ENCODE results near the gene EPHA8.

Gene EPHA8

GRCh38 chr1:22586356-22587130 lies 23.3 kb downstream of the EPHA8 start:
- TF ChIP-seq EZH2 (optimal IDR thresholded peaks at IDR 0.05; ENCODE audit: low read depth, low read length) (no peak), EZH2phosphoT487 (IDR thresholded peaks at IDR 0.05; ENCODE audit: low read length) (no peak), CTCF (IDR thresholded peaks at IDR 0.05; ENCODE audit: low read length) (no peak)
- no peaks in the 10 kb centered on the region for H3K9me2 ChIP-seq (replicated peaks; ENCODE audit: insufficient read depth, low read length)

GRCh38 chr1:22587247-22587646 lies 24.0 kb downstream of the EPHA8 start:
- Histone ChIP-seq H3K4me3 (ENCODE audit: low read length) (no peak overlapping the region), H3K36me3 (replicated peaks; ENCODE audit: insufficient read depth, low read length) (no peaks in the 10 kb centered on the region), H3K79me2 (ENCODE audit: low read length) (no peaks in the 10 kb centered on the region), H2AFZ (ENCODE audit: low read length) (no peak overlapping the region), H3K27me3 (replicated peaks; ENCODE audit: insufficient read depth, low read length) (peaks cover 98% of the 10 kb centered on the region), H3K4me2 (ENCODE audit: low read depth, low read length) (no peak overlapping the region), H3K9me3 (replicated peaks; ENCODE audit: insufficient read depth, low read length) (no peaks in the 10 kb centered on the region), H3K9me2 (replicated peaks; ENCODE audit: insufficient read depth, low read length) (no peaks in the 10 kb centered on the region), H3K9ac (ENCODE audit: low read length) (no peak overlapping the region), H3K4me1 (ENCODE audit: low read length) (no peaks in the 10 kb centered on the region), H4K20me1 (ENCODE audit: insufficient read depth, low read length) (no peaks in the 10 kb centered on the region), H3F3A (ENCODE audit: insufficient read depth, low read length) (no peaks in the 10 kb centered on the region), H3K27ac (ENCODE audit: low read length) (no peak overlapping the region)
- TF ChIP-seq CTCF (IDR thresholded peaks at IDR 0.05; ENCODE audit: low read length) (no peak), EZH2phosphoT487 (IDR thresholded peaks at IDR 0.05; ENCODE audit: low read length) (no peak), EZH2 (optimal IDR thresholded peaks at IDR 0.05; ENCODE audit: low read depth, low read length) (no peak)
- DNase-seq, result no peak

More at GRCh38 chr1:22586356-22587130, 23.3 kb downstream of the EPHA8 start:
- Histone ChIP-seq H3K4me1 (ENCODE audit: low read length) (no peaks in the 10 kb centered on the region), H2AFZ (ENCODE audit: low read length) (no peak overlapping the region), H4K20me1 (ENCODE audit: insufficient read depth, low read length) (no peaks in the 10 kb centered on the region), H3F3A (ENCODE audit: insufficient read depth, low read length) (no peaks in the 10 kb centered on the region), H3K79me2 (ENCODE audit: low read length) (no peaks in the 10 kb centered on the region), H3K27ac (ENCODE audit: low read length) (no peak overlapping the region), H3K36me3 (replicated peaks; ENCODE audit: insufficient read depth, low read length) (no peaks in the 10 kb centered on the region), H3K27me3 (replicated peaks; ENCODE audit: insufficient read depth, low read length) (peaks cover 98% of the 10 kb centered on the region), H3K9ac (ENCODE audit: low read length) (no peak overlapping the region), H3K4me2 (ENCODE audit: low read depth, low read length) (no peak overlapping the region), H3K4me3 (ENCODE audit: low read length) (no peak overlapping the region), H3K9me3 (replicated peaks; ENCODE audit: insufficient read depth, low read length) (no peaks in the 10 kb centered on the region)
- DNase-seq, result no peak

- Histone ChIP-seq H2AFZ (ENCODE audit: low read length) (no peak overlapping the region), H3K9me3 (replicated peaks; ENCODE audit: insufficient read depth, low read length) (no peaks in the 10 kb centered on the region), H3K36me3 (replicated peaks; ENCODE audit: insufficient read depth, low read length) (no peaks in the 10 kb centered on the region), H3K4me3 (ENCODE audit: low read length) (no peak overlapping the region), H3K9me2 (replicated peaks; ENCODE audit: insufficient read depth, low read length) (no peaks in the 10 kb centered on the region), H3K79me2 (ENCODE audit: low read length) (no peaks in the 10 kb centered on the region), H4K20me1 (ENCODE audit: insufficient read depth, low read length) (no peaks in the 10 kb centered on the region), H3K9ac (ENCODE audit: low read length) (no peak overlapping the region), H3K27ac (ENCODE audit: low read length) (no peak overlapping the region), H3K27me3 (replicated peaks; ENCODE audit: insufficient read depth, low read length) (peaks cover 96% of the 10 kb centered on the region), H3F3A (ENCODE audit: insufficient read depth, low read length) (no peaks in the 10 kb centered on the region), H3K4me2 (ENCODE audit: low read depth, low read length) (no peak overlapping the region), H3K4me1 (ENCODE audit: low read length) (no peaks in the 10 kb centered on the region)
- no peak for DNase-seq
- TF ChIP-seq EZH2 (optimal IDR thresholded peaks at IDR 0.05; ENCODE audit: low read depth, low read length), result no peak
- peak; percentile 48; the same call in 1 of the 2 replicates for TF ChIP-seq EZH2phosphoT487 (IDR thresholded peaks at IDR 0.05; ENCODE audit: low read length)
Measured at GRCh38 chr1:22588899-22589422, 25.7 kb downstream of the EPHA8 start.

- peaks cover 94% of the 10 kb centered on the region for H3K27me3 ChIP-seq (replicated peaks; ENCODE audit: insufficient read depth, low read length)
- no peak for DNase-seq
- H3K36me3 ChIP-seq (replicated peaks; ENCODE audit: insufficient read depth, low read length), result no peaks in the 10 kb centered on the region
- H2AFZ ChIP-seq (ENCODE audit: low read length), result no peak overlapping the region
- H3F3A ChIP-seq (ENCODE audit: insufficient read depth, low read length), result no peaks in the 10 kb centered on the region
- H3K9me2 ChIP-seq (replicated peaks; ENCODE audit: insufficient read depth, low read length), result no peaks in the 10 kb centered on the region
- H3K27ac ChIP-seq (ENCODE audit: low read length), result no peak overlapping the region
- H3K9me3 ChIP-seq (replicated peaks; ENCODE audit: insufficient read depth, low read length), result no peaks in the 10 kb centered on the region
- no peaks in the 10 kb centered on the region for H3K79me2 ChIP-seq (ENCODE audit: low read length)
- H3K4me3 ChIP-seq (ENCODE audit: low read length), result no peak overlapping the region
- no peaks in the 10 kb centered on the region for H4K20me1 ChIP-seq (ENCODE audit: insufficient read depth, low read length)
- H3K9ac ChIP-seq (ENCODE audit: low read length), result no peak overlapping the region
- TF ChIP-seq CTCF (IDR thresholded peaks at IDR 0.05; ENCODE audit: low read length), result no peak
- TF ChIP-seq EZH2phosphoT487 (IDR thresholded peaks at IDR 0.05; ENCODE audit: low read length), result no peak
- TF ChIP-seq EZH2 (optimal IDR thresholded peaks at IDR 0.05; ENCODE audit: low read depth, low read length), result no peak
- H3K4me2 ChIP-seq (ENCODE audit: low read depth, low read length), result no peak overlapping the region
- no peaks in the 10 kb centered on the region for H3K4me1 ChIP-seq (ENCODE audit: low read length)
Measured at GRCh38 chr1:22591576-22591975, 28.3 kb downstream of the EPHA8 start.

Data from MM.1S (cell line).